PC-3 (cell line): ENCODE measurements around the gene ARID5B.

Experiments
- CTCF ChIP-seq: fragments of 300-600 bp; sonication (generic); conservative IDR thresholded peaks from 2 replicates; pipeline ENCODE4 v1.5.1; 2017; ENCODE audit warnings: antibody characterized with exemption, low read depth, mild to moderate bottlenecking, low read length
- EZH2 ChIP-seq: fragments of 300-600 bp; sonication (generic); IDR thresholded peaks from one replicate; pipeline ENCODE4 v1.6.1; 2017; ENCODE audit warnings: antibody characterized with exemption, mild to moderate bottlenecking, low read length; ENCODE audit not compliant: unreplicated experiment
- EZH2phosphoT487 ChIP-seq: fragments of 300-600 bp; sonication (generic); IDR thresholded peaks from 2 replicates; pipeline ENCODE4 v1.6.1; 2018; ENCODE audit warnings: mild to moderate bottlenecking, antibody characterized with exemption, low read length, borderline replicate concordance

- TF ChIP-seq CTCF (no peak), EZH2phosphoT487 (no peak), EZH2 (no peak)
Observed at GRCh38 chr10:62088786-62089185, 187.3 kb downstream of the ARID5B start.
